NCI-H526 treated with DMSO at 0.1 percent for 48 hours (cell line): Measurements from ENCODE around the gene POLE2.
"Not testable (repeated sequence)": the region's sequence is repeated elsewhere in the genome, so short reads cannot be mapped to it uniquely, and the experiment has no call there.

Experiments
- DNase-seq: peaks from one replicate; lab custom pipeline; 2025; lab: John Stamatoyannopoulos, UW

Gene POLE2, protein sequence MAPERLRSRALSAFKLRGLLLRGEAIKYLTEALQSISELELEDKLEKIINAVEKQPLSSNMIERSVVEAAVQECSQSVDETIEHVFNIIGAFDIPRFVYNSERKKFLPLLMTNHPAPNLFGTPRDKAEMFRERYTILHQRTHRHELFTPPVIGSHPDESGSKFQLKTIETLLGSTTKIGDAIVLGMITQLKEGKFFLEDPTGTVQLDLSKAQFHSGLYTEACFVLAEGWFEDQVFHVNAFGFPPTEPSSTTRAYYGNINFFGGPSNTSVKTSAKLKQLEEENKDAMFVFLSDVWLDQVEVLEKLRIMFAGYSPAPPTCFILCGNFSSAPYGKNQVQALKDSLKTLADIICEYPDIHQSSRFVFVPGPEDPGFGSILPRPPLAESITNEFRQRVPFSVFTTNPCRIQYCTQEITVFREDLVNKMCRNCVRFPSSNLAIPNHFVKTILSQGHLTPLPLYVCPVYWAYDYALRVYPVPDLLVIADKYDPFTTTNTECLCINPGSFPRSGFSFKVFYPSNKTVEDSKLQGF

DNA sequence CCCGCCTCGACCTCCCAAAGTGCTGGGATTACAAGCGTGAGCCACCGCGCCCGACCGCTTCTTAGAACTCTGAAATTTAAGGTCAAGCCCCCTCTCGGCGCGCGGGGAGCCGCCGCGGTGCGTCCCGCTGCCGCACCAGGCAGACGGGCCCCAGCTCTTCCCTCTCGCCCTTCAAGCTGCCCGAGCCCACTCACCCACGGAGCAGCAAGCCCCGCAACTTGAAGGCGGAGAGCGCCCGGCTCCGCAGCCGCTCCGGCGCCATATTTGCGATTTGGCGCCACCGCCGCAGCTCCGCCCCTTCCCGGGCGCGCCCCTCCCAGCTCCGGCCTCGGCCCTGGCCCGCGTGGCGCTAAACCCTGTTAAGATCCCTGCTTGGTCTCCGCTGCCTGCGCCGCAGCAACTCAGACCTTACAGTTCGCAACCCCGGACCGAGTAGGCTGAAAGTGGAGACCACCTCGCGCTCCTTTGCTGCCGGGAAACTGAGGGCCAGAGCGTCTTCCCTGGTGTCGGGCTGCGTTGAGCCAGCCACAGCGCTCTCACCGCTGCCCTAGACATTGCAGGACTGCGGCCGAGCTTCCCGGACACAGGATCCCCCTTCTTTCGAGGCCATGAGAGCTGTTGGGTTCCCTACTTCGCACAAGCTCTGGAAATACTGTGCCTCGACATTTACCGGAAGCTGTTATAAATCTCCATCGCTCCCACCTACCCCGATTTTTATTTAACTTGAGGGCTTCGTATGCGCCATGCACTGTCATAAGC lies at the start of gene POLE2:
Gene POLE2 (minus strand): TSS at position 273 of the 759 bp plus-strand sequence. CDS start 11 bp downstream, at position 262.
- DNase-seq = peak; percentile 67

DNA sequence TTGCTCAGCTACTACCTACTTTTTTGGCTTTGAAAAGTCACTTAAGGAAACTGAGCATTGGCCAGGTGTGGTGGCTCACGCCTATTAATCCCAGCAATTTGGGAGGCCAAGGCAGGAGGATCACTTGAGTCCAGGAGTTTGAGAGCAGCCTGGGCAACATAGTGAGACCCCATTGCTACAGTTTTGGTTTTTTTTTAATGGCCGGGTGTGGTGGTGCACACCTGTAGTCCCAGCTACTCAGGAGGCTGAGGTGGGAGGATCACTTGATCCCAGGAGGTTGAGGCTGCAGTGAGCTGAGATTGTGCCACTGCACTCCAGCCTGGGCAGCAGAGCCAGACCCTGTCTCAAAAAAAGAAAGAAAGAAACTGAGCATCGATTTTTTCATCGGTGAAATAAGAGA lies 47.7 kb upstream of the POLE2 start:
- DNase-seq = not testable (repeated sequence)

DNA sequence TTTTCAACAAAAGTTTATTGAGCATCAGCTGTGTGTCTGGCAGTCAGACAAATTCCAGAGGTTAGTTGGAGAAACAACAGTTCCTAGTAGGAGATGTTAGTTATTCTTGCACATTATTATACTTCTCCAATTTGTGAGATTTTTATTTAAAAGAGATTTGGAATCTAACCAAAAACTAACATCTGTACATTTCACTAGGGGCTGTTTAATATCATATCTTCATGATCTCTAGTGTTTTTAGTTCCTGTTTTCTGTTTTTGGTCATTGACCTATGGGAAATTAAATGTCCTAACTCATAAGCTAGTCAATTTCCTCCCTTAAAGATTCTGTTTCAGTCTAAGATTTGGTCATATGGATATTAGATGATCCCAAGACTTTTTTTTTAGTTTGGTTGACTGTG lies 45.8 kb upstream of the POLE2 start:
- DNase-seq = no peak

DNA sequence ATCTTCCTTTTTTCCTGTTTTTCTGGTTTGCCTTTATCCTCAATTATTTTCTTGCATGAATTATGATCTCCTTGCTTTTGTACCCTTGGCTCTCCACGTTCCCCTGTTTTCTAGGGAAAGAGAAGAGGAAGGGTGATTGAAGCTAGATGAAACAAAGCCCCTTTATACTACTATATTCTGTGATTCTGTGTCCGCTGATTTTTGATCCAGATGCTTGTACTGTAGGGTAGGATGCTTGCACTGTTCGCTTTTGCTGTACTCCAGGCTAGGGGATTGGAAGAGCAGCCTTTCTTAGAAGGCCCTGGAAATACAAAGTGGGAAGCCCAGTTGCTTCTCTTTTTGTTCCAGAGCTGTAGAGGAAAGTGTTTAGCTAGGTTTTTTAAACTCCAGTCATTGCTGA lies 44.9 kb upstream of the POLE2 start:
- DNase-seq = no peak

DNA sequence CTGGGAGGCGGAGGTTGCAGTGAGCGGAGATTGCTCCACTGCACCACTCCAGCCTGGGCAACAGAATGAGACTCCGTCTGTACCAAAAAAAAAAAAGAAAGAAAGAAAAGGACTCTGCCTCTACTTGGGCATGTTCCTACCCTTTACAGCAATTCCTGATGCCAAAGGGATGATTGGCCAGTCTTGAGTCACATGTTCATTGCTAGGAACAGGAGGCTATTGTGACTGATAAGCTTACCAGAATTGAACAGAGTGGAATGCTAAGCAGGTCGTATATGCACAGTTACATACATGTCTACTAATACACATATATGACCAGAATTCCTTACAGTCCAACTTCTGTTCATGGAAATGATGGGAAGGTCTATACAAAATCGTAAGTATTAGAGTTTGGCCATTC lies 39.2 kb upstream of the POLE2 start:
- no peak for DNase-seq

DNA sequence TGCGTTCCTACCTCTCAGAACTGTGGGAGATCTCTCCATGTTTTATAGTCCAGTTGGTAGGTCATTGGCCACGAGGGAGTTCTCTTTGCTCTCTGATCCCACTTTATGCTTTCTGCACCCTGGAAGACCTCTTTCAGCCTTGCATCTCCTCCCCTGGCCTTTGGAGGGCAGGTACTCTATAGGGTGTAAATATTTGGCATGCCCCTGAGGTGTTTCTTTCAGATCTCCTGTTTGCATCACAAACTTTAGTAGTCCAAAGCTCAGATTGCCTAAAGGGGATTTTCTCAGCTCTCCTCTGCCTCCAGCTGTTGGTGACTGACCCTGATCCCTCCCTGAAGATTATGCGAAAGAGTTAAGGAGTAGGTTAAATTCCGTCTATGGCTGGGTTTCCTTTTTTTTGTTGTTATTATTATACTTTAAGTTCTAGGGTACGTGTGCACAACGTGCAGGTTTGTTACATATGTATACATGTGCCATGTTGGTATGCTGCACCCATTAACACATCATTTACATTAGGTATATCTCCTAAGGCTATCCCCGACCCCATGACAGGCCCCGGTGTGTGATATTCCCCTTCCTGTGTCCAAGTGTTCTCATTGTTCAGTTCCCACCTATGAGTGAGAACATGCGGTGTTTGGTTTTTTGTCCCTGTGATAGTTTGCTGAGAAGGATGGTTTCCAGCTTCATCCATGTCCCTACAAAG lies 33.9 kb upstream of the POLE2 start:
- DNase-seq = not testable (repeated sequence)

DNA sequence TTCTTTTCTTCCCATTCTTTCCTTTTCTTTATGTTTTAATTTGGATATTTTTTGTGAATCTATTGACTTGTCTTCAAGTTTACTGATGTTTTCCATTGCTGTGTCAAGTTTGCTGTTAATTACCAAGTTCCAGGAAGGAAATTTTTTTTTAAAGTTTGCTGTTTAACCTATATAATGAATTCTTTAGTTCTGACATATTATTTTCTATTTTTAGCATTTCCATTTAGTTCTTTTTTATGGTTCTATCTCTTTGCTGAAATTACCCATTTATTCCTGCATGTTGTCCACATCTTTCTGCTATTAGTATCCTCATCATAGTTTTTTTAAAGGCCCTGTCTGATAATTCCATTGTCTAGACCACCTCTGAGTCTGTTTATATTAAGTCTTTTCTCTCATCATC lies 32.7 kb upstream of the POLE2 start:
- no peak for DNase-seq

DNA sequence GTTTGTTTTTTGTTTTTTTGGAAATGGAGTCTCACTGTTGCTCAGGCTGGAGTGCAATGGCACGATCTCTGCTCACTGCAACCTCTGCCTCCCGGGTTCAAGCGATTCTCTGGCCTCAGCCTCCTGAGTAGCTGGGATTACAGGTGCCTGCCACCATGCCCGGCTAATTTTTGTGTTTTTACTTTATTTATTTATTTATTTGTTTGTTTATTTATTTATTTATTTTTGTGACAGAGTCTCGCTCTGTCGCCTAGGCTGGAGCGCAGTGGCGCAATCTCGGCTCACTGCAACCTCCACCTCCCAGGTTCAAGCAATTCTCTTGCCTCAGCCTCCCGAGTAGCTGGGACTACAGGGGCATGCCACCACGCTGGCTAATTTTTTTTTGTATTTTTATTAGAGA lies 23.0 kb upstream of the POLE2 start:
- not testable (repeated sequence) for DNase-seq

DNA sequence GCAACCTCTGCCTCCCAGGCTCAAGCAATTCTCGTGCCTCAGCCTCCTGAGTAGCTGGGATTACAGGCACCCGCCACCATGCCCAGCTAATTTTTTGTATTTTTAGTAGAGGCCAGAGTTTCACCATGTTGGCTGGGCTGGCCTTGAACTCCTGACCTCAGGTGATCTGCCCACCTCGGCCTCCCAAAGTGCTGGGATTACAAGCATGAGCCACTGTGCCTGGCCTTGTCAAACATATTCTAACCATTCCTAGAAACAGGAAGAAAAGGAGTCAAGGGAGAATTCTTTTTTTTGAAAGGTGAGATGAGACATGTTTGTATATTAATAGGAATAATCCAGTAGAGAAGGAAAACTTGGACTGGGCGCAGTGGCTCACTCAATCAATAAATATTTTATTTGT lies 16.5 kb upstream of the POLE2 start:
- DNase-seq = not testable (repeated sequence)

DNA sequence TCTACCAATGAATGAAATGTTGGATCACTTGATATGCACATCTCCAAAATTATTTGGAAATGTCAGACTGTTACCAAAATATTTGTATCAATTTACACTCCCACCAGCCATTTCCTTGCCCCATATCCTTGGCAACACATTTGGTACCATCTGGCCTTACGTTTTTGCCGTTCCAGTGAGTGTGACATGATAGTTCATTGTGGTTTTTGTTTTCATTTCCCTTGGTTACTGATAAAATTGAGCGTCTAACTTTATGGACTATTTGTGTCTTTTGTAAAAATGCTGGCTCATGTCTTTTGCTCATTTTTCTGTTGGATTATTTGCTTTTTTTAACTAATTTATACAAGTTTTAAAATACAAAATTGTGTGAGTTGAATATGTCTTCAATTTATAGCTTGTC lies 16.0 kb upstream of the POLE2 start:
- DNase-seq = no peak

DNA sequence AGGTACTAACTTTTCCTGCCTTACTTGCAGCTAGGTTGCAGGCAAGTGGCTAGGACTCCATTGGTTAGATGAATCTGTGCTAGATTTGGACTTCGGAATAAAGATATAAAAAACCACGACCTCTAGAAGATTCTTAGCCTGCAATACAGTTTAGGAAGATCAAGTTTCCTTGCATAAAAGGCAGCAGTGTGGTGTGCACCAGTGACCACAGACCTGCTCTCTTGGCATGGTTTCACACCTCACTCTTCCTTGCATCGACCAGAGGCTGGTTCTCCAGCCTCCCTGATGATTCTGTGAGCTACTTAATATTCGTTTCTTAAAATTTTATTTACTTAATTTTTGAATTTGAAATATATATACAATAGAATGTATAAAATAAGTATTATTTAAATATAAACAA lies 14.7 kb upstream of the POLE2 start:
- no peak for DNase-seq

DNA sequence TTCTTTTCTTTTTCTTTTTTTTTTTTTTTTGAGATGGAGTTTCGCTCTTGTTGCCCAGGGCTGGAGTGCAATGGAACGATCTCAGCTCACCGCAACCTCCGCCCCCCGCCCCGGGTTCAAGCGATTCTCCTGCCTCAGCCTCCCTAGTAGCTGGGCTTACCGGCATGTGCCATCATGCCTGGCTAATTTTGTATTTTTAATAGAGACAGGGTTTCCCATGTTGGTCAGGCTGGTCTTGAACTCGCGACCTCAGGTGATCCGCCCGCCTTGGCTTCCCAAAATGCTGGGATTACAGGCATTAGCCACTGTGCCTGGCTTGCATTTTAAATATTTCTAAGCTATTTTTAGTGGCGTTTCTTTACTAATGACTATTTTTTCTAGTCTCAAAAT lies 5.7 kb upstream of the POLE2 start:
- not testable (repeated sequence) for DNase-seq

DNA sequence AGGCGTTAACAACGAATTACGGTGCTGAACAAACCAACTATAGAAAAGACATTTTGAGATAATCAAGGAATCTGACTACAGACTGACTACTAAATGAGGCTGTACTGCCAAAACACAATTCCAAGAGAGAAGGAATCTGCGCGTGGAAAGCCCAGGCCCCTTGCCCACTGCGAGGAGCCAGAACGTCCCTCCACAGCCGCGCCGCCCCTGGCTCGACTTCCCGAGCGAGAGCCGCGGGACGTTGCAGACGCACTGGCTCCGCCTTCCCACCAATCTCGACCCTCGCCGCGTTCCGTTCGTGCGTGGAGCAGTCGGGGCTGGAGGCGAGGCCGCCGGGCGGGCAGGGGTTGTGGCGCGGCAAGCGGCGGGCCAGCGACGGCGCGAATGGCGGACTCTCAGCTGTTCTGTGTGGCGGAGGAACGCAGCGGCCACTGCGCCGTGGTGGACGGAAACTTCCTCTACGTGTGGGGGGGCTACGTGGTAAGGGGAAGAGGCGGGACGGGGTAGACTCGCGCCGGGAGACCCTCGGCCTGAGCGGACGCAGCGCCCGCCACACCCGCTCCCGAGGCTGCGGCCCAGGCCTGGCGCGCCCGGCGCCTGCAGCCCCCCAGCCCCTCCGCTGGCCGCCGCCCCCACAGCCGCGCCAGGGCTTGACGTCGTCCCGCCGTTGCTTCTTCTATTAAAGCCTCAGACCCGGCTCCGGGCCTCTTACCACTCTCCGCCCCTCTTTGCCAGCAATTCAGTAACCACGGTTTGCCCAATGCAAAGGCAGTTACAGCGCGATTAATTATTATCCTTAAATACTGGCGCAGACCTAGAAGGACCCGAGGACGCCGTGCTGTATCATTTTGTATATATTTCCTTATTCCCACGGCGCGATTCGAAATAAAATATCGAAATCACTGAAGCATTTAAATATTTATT lies 5.1 kb upstream of the POLE2 start, which contains the start of gene KLHDC1:
Gene KLHDC1 (plus strand): TSS at position 310 of the 924 bp plus-strand sequence. CDS start 75 bp downstream, at position 385.
- DNase-seq = peak; percentile 55

DNA sequence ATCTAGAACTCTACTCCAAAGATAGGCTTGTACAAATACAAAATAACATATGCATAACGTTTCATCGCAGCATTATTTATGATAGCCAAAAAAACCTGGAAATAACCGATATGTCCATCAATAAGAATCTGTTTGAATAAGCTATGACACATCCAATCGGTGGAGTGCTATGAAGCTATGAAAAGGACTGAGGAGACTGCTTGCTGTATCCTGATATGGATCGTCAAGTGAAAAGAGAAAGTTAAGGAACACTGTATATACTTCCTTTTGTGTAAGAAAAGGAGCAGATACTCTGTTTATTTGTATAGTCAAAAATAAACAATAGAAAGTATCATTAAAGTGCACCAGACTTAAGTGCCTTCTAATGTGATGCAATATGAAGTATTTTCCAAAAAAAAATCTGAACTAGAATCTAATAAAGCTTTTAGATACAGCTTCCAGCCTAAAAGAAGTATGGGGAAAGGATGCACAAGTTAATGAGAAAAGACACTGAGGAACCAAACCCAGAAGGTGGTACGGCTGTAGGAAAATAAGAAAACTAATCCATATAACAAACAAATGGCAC lies 4.3 kb upstream of the POLE2 start:
- DNase-seq = no peak

DNA sequence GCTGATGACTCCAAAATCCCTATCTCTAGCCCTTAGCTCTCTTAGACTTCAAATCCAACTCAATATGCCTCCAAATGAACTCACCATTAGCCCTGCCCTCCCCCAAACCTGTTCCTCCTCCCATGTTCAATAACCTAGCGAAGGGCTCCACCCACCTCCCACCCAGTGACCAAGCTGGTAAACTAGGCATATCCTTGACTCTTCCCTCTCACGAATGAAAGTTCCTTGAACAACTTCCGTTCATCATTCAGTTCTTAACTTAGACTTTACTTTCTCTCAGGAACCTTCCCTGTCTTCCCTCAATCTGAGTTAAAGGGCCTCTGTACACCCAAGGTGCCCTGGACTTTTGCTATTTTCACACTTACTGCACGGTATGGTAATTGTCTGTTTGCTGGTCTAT lies 3.0 kb upstream of the POLE2 start:
- no peak for DNase-seq

DNA sequence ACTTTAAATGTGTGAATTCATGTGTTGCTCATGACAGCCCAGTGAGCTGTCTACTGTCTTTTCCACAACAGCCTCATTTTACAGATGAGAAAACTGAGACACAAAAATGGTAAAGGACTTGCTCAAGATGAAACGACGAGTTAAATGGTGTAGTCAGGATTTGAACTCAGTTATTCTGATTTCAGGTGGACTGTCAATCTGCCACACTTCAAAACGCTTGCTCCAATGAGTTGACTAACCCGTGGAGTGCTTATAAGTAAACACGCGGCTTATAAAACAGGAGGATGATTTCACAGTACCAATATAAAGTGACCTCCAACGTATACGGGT lies 652 bp upstream of the POLE2 start:
- no peak for DNase-seq

DNA sequence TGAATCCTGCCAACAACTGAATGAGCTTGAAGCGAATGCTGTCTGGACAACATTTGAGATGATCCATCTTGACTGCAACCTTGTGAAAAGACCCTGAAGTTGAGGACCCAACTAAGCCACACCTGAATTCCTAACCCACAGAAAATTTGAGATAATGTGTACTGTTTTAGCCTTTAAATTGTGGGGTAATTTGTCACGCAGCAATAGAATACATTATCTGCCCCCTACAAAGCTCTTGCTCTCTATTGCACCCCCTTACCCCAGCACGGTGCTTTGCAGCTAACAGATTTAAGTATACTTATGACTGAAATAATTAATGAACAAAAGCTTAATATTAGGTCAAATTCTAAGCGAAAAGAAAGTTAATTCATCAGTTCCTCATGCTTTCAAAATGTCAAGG lies 1.6 kb downstream of the POLE2 start:
- DNase-seq = no peak

DNA sequence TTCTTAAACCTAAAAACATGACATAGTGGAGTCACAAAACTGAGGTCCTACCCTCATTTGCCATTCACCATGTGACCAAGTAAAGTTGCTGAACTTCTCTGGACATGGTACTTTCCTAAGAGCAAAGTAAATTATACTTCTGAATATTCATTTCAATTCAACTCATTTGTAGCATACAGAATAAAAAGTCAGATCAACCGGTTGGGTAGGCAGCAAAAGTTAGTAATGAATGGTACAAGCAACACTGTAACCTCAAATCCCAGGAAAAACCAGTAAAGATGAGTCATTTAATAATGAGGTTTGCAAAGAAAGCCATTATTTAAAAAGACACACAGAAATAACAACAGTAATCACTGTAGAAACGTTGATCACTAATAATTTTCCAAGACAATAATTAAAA lies 8.7 kb downstream of the POLE2 start:
- DNase-seq = no peak

DNA sequence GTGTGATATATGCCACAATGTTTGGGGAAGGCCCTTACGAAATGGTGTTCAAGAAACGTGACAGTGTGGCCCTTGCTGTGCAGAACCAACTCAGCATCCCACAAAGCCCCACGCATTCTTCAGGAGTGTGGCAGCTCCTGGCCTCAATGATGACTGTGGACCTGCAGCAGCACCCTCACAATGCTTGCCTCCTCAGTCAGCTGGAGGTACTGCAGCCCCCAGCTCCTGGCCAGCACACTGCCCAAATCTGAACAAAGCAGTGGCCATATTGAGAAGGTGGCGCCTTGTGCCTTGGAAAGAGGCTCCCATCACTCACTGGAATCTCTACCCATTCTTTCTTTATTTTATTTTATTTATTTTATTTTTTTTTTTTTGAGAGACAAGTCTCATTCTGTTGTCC lies 10.4 kb downstream of the POLE2 start:
- no peak for DNase-seq

DNA sequence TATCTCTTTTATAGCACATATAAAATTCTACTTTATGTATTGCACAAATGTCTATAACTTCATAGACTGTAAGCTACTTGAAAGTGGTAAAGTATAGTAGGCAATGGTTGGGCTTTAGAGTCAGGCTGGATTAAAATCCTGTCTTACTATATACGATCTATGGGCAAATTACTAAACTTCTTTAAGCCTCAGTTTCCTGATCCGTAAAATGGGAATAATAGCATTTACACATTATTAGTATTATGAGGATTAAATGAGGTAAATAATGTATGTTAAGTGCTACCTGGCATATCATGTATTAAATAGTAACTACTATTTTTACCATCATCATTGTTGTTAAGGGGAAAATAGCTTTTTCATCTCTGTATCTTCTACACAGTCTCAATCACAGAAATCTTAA lies 14.4 kb downstream of the POLE2 start:
- no peak for DNase-seq

DNA sequence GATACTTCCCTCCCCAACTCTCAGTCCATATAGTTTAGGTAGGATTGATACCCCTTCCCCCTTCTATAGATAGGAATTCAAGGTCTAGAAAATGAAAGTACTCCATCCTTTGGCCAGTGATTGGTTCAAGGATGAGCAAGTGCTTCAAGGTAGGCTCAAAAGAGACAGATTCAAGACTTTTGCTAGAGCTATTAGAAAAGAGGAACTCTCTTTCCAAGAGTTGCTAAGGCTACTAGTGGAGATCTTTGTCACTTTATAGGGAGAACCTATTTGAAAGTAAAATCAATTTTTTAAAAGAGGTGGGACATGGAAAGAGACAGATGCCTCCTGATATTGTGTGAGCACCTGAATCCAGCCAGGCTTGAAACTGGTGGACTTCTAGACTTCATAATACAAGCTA lies 17.5 kb downstream of the POLE2 start:
- DNase-seq = no peak
